GM19455 (cell line): Measurements from ENCODE around the gene MEIS3.

Source experiments
- ATAC-seq: cut with Tn5 transposase; IDR thresholded peaks from one replicate; pipeline ENCODE4 v1.9.1; 2021; ENCODE audit not compliant: unreplicated experiment

MEIS3 gene

GRCh38 chr19:47435883-47436417 is 16.6 kb upstream of the MEIS3 start:
- ATAC-seq: no peak

GRCh38 chr19:47435196-47435595 is 15.9 kb upstream of the MEIS3 start:
- ATAC-seq: no peak

- no peak for ATAC-seq
Observed at GRCh38 chr19:47434088-47434487, 14.8 kb upstream of the MEIS3 start.

- ATAC-seq: no peak
Observed at GRCh38 chr19:47433121-47433520, 13.8 kb upstream of the MEIS3 start.

- ATAC-seq: no peak
Observed at GRCh38 chr19:47432499-47432898, 13.2 kb upstream of the MEIS3 start.

GRCh38 chr19:47432091-47432490 is 12.8 kb upstream of the MEIS3 start:
- ATAC-seq: no peak

GRCh38 chr19:47430041-47430802 is 10.9 kb upstream of the MEIS3 start:
- no peak for ATAC-seq

- no peak for ATAC-seq
Observed at GRCh38 chr19:47429140-47429793, 9.9 kb upstream of the MEIS3 start.

- no peak for ATAC-seq
Observed at GRCh38 chr19:47428177-47428894, 9.0 kb upstream of the MEIS3 start.

GRCh38 chr19:47427241-47428176 is 8.2 kb upstream of the MEIS3 start:
- no peak for ATAC-seq

GRCh38 chr19:47423203-47423882 is 4.0 kb upstream of the MEIS3 start:
- ATAC-seq: no peak

GRCh38 chr19:47422417-47423163 is 3.3 kb upstream of the MEIS3 start:
- ATAC-seq: no peak

GRCh38 chr19:47421844-47422395 is 2.6 kb upstream of the MEIS3 start:
- no peak for ATAC-seq

- ATAC-seq: no peak
Observed at GRCh38 chr19:47421244-47421786, 2.0 kb upstream of the MEIS3 start.

GRCh38 chr19:47419789-47420188 is 462 bp upstream of the MEIS3 start:
- no peak for ATAC-seq

GRCh38 chr19:47418692-47419029 is 666 bp downstream of the MEIS3 start:
- no peak for ATAC-seq

- no peak for ATAC-seq
Observed at GRCh38 chr19:47417746-47418691, 1.3 kb downstream of the MEIS3 start.
